Kidney epithelial cell (primary cell): Measurements from ENCODE around the gene FRMD7. TPM values are rescaled to one million over a fixed set of nuclear protein-coding genes. Genes with fewer than 3 reads are reported as not detected.

Source experiments
- DNase-seq: peaks from one replicate; pipeline ENCODE4 v3.0.0-alpha.2; 2010; ENCODE audit warnings: low read depth
- H3K27me3 ChIP-seq: 2 replicates; pipeline ENCODE4 v1.6.0; 2011; ENCODE audit warnings: low read length; ENCODE audit not compliant: control insufficient read depth, insufficient read depth
- H3K36me3 ChIP-seq: 2 replicates; pipeline ENCODE4 v1.5.1; 2011; ENCODE audit warnings: low read length; ENCODE audit not compliant: control insufficient read depth, insufficient read depth
- H3K4me3 ChIP-seq: 2 replicates; pipeline ENCODE4 v1.5.1; 2011; ENCODE audit warnings: low read depth, mild to moderate bottlenecking, control low read depth, low read length
- total RNA-seq: library from RNA; depleted of rRNA; stranded (reverse); fragments of >200 nt; gene quantifications from 2 replicates; pipeline ENCODE4 v1.2.3, GENCODE V29; 2015
- TF ChIP-seq, protein P1 (sequence below): IDR thresholded peaks from 2 replicates; pipeline ENCODE4 v1.5.1; 2011; ENCODE audit warnings: mild to moderate bottlenecking, moderate library complexity, low read length, control low read depth, inconsistent platforms; ENCODE audit not compliant: insufficient read depth, poor library complexity, severe bottlenecking

FRMD7 gene
- total RNA-seq, 1 donor from 2014 or later: not detected

DNA sequence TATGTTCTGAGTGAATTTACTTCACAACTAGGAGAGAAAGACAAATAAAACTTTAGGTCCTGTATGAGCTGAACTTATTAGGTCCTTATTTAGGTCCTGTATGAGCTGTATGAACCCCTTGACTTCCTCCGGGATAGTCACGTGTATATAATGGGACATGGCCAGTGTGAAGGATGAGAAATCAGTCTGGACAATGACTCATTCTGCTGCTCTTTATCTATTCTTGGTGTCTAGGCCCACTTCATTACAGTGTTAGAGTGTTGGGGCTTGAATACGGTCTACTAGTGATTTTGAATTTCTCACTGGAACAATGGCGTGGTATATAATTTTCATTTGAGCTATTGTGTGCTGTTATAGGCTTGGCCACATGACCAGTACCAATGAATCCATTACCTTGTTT, 82.9 kb downstream of the FRMD7 start:
- H3K4me3 ChIP-seq: no peak overlapping the region
- H3K27me3 ChIP-seq: no peaks in the 10 kb centered on the region
- no peak for DNase-seq
- H3K36me3 ChIP-seq: no peaks in the 10 kb centered on the region
- TF ChIP-seq, protein P1, sequence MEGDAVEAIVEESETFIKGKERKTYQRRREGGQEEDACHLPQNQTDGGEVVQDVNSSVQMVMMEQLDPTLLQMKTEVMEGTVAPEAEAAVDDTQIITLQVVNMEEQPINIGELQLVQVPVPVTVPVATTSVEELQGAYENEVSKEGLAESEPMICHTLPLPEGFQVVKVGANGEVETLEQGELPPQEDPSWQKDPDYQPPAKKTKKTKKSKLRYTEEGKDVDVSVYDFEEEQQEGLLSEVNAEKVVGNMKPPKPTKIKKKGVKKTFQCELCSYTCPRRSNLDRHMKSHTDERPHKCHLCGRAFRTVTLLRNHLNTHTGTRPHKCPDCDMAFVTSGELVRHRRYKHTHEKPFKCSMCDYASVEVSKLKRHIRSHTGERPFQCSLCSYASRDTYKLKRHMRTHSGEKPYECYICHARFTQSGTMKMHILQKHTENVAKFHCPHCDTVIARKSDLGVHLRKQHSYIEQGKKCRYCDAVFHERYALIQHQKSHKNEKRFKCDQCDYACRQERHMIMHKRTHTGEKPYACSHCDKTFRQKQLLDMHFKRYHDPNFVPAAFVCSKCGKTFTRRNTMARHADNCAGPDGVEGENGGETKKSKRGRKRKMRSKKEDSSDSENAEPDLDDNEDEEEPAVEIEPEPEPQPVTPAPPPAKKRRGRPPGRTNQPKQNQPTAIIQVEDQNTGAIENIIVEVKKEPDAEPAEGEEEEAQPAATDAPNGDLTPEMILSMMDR: no peak

DNA sequence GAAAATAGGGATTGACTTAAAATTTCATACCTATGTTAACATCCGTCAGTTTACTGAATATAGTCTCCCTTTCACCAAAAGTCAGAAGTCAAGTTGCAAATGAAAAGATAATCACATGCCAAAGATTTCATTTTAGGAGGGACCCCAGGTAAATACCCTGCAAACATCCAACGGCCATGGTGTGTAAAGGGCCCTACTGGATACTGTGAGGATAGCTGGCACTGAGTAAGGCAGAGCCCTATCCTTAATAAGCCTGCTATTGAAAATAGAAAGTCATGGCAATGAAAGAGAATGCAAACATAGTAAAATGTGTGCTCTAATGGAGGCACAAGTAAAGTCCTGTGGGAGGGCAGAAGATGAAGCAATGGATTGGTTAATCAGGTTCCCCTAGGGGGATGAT, 83.8 kb downstream of the FRMD7 start:
- Histone ChIP-seq H3K4me3 (no peak overlapping the region), H3K27me3 (no peaks in the 10 kb centered on the region), H3K36me3 (no peaks in the 10 kb centered on the region)
- TF ChIP-seq, protein P1: no peak
- DNase-seq: no peak

DNA sequence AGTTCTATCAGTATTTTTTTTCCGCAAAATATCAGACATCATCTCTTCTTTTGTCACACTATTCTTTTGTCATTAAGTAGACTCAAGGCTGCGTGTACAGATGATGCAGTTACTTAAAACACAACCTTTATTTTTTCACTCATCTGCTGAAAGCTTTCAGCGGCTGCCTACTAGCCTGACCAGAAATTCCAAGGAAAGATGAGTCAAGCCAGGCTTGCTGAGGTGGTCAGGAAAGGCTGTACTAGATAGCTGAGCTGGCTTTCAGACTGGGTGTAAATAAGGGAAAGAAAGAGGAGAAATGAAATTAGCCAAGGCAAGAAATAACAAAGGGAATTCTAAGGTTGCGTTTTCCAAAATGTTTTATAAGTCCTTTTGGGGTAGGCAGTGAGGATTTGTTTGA, 86.8 kb downstream of the FRMD7 start:
- no peaks in the 10 kb centered on the region for H3K36me3 ChIP-seq
- TF ChIP-seq, protein P1: no peak
- H3K27me3 ChIP-seq: no peaks in the 10 kb centered on the region
- peak; percentile 19 for DNase-seq
- H3K4me3 ChIP-seq: no peak overlapping the region

DNA sequence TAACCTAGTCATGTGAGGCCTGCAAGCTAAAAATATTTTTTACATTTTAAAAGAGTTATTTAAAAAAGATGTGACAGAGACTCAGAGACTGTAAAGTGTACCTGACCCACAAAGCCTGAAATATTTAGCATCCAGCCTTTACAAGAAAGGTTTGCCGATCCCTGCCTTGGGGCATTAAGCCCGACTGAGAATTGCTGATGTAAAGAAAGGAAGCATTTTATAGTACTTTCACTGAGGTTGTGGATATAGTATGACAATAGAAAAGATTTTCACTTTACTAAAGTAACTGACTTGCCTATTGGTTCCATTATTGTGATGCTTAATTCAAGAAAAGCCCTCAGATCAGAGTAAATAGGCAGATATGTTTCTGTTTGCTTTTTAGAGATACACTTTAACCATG, 87.8 kb downstream of the FRMD7 start:
- Histone ChIP-seq H3K4me3 (no peak overlapping the region), H3K27me3 (no peaks in the 10 kb centered on the region)
- DNase-seq: no peak

DNA sequence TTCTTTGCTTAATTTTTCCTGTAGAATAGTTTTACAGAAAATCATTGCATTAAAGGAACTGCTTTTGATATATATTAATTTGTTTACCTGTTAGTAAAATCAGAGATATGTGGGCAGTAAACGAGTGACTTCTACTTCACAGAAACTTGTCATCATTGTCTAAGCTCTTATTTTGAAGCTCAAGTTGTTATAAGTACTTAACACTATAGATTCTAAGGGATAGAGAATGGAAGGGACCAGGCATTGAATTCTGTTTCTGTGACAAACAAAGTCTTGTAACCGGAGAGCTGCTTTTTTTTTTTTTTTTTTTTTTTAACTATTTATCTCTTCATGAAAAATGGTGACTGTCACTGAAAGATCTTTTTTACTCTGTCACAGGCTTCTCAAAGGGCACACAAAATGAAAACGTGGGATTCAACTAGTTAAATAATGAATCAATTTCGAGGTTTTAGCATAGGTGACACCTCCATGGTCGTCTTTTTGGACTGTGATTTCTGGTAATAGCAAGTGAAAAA, 90.3 kb downstream of the FRMD7 start:
- Histone ChIP-seq H3K27me3 (no peaks in the 10 kb centered on the region), H3K36me3 (no peaks in the 10 kb centered on the region), H3K4me3 (no peak overlapping the region)
- TF ChIP-seq, protein P1: no peak
- DNase-seq: no peak

More for the DNA sequence above, 87.8 kb downstream of the FRMD7 start:
- H3K36me3 ChIP-seq: no peaks in the 10 kb centered on the region
- TF ChIP-seq, protein P1: no peak

DNA sequence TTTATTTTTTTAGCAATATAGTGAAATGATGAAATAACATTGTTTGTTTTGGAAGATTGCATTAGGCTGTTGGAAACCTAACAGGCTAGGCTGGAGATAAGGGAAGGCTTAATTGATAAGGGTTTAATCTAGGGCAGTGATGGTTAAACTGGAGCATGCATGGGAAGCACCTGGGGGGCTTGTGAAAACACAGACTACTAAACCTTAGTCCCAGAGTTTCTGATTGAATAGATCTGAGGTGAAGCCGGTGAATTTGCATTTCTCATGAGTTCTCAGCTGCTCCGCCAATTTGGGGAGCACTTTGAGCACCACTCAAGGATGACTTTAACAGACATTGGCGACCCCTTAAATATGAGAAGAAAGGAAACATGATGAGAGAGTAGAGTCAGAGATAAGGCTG, 93.2 kb downstream of the FRMD7 start:
- H3K36me3 ChIP-seq: no peaks in the 10 kb centered on the region
- TF ChIP-seq, protein P1: no peak
- H3K4me3 ChIP-seq: no peak overlapping the region
- H3K27me3 ChIP-seq: no peaks in the 10 kb centered on the region
- DNase-seq: no peak
